Neutrophil (primary cell): ENCODE measurements around the gene TBCD.

ENCODE experiments used
- H3K27ac ChIP-seq: fragments of 200-600 bp; sonication (generic); 2 replicates; pipeline ENCODE4 v1.5.1; 2016; ENCODE audit warnings: mild to moderate bottlenecking, moderate library complexity
- H3K27me3 ChIP-seq: fragments of 200-600 bp; sonication (generic); 2 replicates; pipeline ENCODE4 v1.6.0; 2016; ENCODE audit warnings: mild to moderate bottlenecking
- H3K36me3 ChIP-seq: fragments of 200-600 bp; sonication (generic); 2 replicates; pipeline ENCODE4 v1.5.1; 2017
- H3K4me1 ChIP-seq, 2 experiments: fragments of 200-600 bp in 1 of 2; sonication (generic) in 1 of 2; 1 replicate in 1 of 2; 2 replicates in 1 of 2; pipeline versions ENCODE4 v1.5.1 to v1.6.1; 2013 to 2016; ENCODE audit warnings: low read depth in 1 of 2, low read length in 1 of 2, mild to moderate bottlenecking in 1 of 2, moderate library complexity in 1 of 2; ENCODE audit not compliant: control insufficient read depth in 1 of 2, insufficient read depth in 1 of 2
- H3K4me3 ChIP-seq, 2 experiments: fragments of 200-600 bp in 1 of 2; sonication (generic) in 1 of 2; 1 replicate in 1 of 2; 2 replicates in 1 of 2; pipeline ENCODE4 v1.5.1; 2013 to 2016; ENCODE audit warnings: low read depth in 1 of 2, low read length in 1 of 2, mild to moderate bottlenecking in 1 of 2, moderate library complexity in 1 of 2
- H3K9me3 ChIP-seq: fragments of 200-600 bp; sonication (generic); 2 replicates; pipeline ENCODE4 v1.5.1; 2016
- TF ChIP-seq, protein P1 (sequence below): fragments of 200-600 bp; sonication (generic); IDR thresholded peaks from 2 replicates; pipeline ENCODE4 v1.5.1; 2016; ENCODE audit warnings: antibody characterized with exemption

The TBCD gene

DNA sequence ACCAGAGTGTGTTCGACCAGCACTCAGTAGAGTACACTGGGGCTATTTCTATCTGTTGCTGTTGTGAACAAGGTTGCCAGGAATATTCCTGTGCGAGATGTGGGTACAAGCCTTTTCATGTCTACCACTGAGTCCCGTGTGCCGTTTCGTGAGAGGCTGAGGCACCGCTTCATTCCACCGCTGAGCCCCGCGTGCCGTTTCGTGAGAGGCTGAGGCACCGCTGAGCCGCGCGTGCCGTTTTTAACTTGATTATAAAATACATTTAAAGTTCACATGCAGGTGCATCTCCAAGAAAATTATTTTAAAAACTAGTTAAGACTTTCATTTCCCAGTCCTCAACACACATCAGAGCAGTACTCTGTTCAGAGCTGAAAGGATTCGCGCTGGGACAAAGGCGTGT is 166.6 kb downstream of the TBCD start:
- no peaks in the 10 kb centered on the region for H3K4me1 ChIP-seq
- TF ChIP-seq, protein P1, sequence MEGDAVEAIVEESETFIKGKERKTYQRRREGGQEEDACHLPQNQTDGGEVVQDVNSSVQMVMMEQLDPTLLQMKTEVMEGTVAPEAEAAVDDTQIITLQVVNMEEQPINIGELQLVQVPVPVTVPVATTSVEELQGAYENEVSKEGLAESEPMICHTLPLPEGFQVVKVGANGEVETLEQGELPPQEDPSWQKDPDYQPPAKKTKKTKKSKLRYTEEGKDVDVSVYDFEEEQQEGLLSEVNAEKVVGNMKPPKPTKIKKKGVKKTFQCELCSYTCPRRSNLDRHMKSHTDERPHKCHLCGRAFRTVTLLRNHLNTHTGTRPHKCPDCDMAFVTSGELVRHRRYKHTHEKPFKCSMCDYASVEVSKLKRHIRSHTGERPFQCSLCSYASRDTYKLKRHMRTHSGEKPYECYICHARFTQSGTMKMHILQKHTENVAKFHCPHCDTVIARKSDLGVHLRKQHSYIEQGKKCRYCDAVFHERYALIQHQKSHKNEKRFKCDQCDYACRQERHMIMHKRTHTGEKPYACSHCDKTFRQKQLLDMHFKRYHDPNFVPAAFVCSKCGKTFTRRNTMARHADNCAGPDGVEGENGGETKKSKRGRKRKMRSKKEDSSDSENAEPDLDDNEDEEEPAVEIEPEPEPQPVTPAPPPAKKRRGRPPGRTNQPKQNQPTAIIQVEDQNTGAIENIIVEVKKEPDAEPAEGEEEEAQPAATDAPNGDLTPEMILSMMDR: no peak
- H3K27me3 ChIP-seq: no peaks in the 10 kb centered on the region
- H3K9me3 ChIP-seq: no peaks in the 10 kb centered on the region
- peaks cover 19% of the 10 kb centered on the region for H3K36me3 ChIP-seq
- H3K4me3 ChIP-seq: no peak overlapping the region
- H3K27ac ChIP-seq: no peak overlapping the region

DNA sequence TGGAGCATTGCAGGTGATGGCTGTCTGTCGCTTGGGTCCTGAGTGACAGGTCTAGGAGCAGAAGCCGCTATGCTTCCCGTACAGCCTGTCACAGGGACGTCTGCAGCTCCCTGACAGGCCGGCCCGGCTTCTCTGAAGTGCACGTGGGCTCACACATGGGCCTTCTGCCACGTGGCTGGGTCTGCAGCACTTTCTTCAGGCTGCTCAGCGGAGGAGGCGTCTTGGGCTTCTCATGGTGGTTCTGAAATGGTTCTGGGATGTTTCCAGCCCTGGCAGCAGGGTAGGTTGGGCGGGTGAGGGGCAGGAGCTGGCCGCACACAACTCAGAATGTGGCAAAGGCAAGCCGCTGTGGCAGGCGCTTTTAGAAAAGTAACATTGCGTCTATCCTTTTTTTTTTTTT is 168.3 kb downstream of the TBCD start:
- peaks cover 29% of the 10 kb centered on the region for H3K36me3 ChIP-seq

DNA sequence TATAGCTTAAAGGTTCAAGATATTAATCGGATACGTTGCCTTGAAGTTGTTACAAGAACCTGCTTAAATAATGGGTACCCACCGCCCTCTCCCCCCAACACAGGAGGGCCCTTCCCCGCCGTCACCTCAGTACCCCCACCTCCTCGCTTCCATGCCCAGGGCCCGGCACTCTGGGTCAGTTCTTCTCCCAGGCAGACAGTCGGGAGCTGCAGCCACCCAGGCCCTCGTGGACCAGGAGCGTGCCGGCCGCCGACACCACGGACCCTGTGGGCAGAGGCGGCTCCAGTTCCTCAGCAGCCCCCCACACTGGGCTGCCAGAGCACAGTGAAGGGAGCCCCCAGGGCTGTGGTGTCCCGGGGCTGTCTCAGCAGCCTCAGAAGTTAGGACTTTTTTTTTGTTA is 168.8 kb downstream of the TBCD start:
- Histone ChIP-seq H3K4me3 (no peak overlapping the region), H3K9me3 (no peaks in the 10 kb centered on the region), H3K27ac (no peak overlapping the region), H3K4me1 (no peaks in the 10 kb centered on the region), H3K27me3 (no peaks in the 10 kb centered on the region), H3K36me3 (peaks cover 30% of the 10 kb centered on the region)
- TF ChIP-seq, protein P1: no peak

More for the DNA sequence above, 168.3 kb downstream of the TBCD start:
- no peak overlapping the region for H3K27ac ChIP-seq
- no peak overlapping the region for H3K4me3 ChIP-seq
- no peaks in the 10 kb centered on the region for H3K9me3 ChIP-seq
- no peaks in the 10 kb centered on the region for H3K4me1 ChIP-seq
- H3K27me3 ChIP-seq: no peaks in the 10 kb centered on the region
- TF ChIP-seq, protein P1: no peak

DNA sequence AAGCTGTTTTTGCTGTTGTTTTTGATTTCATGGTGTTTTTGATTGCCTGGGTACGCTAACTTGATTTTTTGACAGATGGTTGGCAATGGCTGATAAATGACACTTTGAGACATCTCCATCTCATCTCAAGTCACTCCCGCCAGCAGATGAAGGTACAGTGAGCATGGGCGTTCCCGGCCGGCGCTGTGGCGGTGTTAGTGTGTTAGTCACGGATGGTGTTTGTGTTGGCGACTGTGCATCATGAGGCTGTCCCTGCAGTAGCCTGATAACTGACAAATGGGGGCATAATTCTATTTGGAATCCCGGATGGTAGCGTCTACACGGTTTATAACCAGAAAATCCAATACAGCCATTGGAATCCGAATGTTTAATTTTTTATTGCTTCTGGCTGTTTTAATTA is 169.6 kb downstream of the TBCD start:
- no peaks in the 10 kb centered on the region for H3K9me3 ChIP-seq
- no peak overlapping the region for H3K4me3 ChIP-seq
- H3K36me3 ChIP-seq: peaks cover 35% of the 10 kb centered on the region
- TF ChIP-seq, protein P1: no peak
- H3K27me3 ChIP-seq: no peaks in the 10 kb centered on the region
- H3K27ac ChIP-seq: no peak overlapping the region
- H3K4me1 ChIP-seq: no peaks in the 10 kb centered on the region

DNA sequence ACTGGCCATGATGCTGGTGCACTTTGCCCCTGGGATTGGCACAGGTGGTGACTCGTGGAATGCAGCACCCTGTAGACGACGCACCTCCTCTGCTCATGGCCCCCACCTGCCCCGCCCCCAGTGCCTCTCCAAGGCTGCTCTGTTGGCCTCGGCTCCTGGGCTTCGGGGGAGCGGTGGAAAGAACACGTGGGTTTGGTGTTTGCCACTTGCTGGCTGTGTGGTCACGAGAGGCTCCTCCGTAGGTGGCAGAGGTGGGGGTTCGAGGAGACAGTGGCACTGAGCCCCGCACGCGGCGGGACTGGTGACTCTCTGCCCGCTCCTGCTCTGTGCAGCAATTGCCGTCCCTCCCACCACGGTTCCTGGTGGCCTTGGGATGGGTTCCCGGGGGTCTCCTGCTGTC is 170.8 kb downstream of the TBCD start:
- TF ChIP-seq, protein P1: no peak
- no peak overlapping the region for H3K27ac ChIP-seq
- H3K36me3 ChIP-seq: peaks cover 47% of the 10 kb centered on the region
- no peaks in the 10 kb centered on the region for H3K4me1 ChIP-seq
- no peaks in the 10 kb centered on the region for H3K27me3 ChIP-seq
- no peaks in the 10 kb centered on the region for H3K9me3 ChIP-seq
- no peak overlapping the region for H3K4me3 ChIP-seq
